ENCODE data around the gene ANXA2R.
"Not testable (repeated sequence)": the region's sequence is repeated elsewhere in the genome, so short reads cannot be mapped to it uniquely, and the experiment has no call there.

Gene ANXA2R, protein sequence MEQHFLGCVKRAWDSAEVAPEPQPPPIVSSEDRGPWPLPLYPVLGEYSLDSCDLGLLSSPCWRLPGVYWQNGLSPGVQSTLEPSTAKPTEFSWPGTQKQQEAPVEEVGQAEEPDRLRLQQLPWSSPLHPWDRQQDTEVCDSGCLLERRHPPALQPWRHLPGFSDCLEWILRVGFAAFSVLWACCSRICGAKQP

DNA sequence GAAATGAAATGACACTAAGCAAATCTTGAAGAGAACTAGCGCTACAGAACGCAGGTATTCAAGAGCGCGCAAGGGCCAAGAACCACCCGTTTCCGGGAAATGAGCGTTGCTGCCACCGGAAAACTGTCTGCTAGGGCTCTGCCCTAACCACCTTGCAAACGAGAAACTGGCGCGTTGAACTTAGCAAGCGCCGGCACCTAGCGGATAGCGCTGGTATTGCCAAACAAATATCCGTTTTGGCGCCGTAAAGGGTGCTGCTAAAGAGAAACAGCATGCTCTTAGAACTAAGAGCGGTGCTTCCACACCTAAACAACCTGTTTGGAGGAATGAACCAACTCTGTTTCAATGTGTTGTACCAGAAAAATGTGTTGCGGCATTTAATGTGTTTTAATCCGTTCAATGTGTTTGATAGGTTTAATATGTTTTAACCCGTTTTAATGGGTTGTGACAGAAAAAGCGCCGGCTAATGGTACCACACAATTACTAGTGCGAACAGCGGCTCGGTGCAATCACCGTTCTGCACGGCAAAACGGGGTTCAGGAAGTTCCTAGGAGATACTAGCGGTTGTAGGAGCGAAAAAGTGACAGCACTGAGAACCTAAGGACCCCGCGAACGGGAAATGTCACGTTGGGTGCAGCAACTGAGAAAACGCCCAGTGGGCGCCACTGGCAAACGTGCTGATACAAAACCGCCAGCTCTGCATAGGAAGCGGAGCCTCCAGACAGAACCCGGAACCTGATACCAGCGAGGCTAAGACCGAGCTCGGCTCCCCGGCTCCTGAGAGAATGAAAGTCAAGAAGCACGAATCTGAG, at the start of gene ANXA2R:
Gene ANXA2R (minus strand): TSS at position 33 of the 812 bp plus-strand sequence. CDS start 273 bp downstream, outside the sequence.
- TF ChIP-seq, protein P1, sequence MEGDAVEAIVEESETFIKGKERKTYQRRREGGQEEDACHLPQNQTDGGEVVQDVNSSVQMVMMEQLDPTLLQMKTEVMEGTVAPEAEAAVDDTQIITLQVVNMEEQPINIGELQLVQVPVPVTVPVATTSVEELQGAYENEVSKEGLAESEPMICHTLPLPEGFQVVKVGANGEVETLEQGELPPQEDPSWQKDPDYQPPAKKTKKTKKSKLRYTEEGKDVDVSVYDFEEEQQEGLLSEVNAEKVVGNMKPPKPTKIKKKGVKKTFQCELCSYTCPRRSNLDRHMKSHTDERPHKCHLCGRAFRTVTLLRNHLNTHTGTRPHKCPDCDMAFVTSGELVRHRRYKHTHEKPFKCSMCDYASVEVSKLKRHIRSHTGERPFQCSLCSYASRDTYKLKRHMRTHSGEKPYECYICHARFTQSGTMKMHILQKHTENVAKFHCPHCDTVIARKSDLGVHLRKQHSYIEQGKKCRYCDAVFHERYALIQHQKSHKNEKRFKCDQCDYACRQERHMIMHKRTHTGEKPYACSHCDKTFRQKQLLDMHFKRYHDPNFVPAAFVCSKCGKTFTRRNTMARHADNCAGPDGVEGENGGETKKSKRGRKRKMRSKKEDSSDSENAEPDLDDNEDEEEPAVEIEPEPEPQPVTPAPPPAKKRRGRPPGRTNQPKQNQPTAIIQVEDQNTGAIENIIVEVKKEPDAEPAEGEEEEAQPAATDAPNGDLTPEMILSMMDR (conservative IDR thresholded peaks at IDR 0.05; ENCODE audit: low read length): peak; percentile 82
- peak; percentile 94 for DNase-seq (ENCODE audit: low read depth)
- H3K4me3 ChIP-seq (ENCODE audit: low read length): peak within 1 kb of the TSS; percentile 82

DNA sequence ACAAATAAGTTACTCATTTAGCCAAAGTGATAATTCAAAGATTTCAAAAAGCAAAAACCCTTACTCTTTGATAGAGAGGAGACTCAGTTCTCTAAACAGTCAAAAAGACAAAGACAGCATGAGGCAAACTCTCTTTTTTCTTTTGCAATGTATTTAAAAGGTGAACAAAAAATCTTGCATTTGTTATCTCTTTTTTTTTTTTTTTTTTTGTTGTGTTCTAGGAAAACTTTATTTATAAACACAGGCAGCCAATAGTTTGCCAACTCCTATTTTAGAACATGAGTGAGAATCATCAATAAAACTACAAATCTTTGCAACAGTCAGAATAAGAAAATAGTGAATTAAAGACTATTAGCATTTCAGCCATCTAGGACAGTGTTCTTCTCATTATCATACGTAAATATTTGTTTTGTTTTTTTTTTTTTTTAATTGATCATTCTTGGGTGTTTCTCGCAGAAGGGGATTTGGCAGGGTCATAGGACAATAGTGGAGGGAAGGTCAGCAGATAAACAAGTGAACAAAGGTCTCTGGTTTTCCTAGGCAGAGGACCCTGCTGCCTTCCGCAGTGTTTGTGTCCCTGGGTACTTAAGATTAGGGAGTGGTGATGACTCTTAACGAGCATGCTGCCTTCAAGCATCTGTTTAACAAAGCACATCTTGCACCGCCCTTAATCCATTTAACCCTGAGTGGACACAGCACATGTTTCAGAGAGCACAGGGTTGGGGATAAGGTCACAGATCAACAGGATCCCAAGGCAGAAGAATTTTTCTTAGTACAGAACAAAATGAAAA, 46.2 kb upstream of the ANXA2R start:
- DNase-seq (ENCODE audit: low read depth): not testable (repeated sequence)

DNA sequence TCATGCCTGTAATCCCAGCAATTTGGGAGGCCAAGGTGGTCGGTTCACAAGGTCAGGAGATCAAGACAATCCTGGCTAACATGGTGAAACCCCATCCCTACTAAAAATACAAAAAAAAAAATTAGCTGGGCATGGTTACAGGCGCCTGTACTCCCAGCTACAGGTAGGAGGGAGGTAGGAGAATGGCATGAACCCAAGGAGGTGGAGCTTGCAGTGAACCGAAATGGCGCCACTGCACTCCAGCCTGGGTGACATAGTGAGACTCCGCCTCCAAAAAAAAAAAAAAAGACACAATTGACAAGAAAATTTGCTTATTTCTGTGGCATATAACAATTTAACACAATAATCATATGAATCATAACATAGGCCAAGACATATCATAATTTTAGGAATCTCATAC, 45.3 kb upstream of the ANXA2R start:
- no peak overlapping the region for H3K4me3 ChIP-seq (ENCODE audit: low read length)
- no peak for DNase-seq (ENCODE audit: low read depth)
- TF ChIP-seq, protein P1 (conservative IDR thresholded peaks at IDR 0.05; ENCODE audit: low read length): no peak

More for the DNA sequence above, 46.2 kb upstream of the ANXA2R start:
- not testable (repeated sequence) for H3K4me3 ChIP-seq (ENCODE audit: low read length)

DNA sequence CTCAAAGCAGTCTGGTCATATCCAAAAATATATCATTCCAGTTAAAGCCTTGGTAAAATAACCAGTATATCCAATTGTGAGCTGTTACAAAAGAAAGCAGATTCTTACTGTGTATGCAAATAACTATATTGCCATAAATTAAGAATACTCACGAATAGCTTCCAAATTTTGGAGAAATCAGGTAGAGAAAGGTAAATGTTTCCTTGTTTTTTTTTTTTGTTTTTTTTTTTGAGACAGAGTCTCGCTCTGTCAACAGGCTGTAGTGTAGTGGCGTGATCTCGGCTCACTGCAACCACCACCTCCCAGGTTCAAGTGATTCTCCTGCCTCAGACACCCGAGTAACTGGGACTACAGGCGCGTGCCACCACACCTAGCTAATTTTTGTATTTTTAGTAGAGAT, 44.3 kb upstream of the ANXA2R start:
- not testable (repeated sequence) for DNase-seq (ENCODE audit: low read depth); H3K4me3 ChIP-seq (ENCODE audit: low read length)

DNA sequence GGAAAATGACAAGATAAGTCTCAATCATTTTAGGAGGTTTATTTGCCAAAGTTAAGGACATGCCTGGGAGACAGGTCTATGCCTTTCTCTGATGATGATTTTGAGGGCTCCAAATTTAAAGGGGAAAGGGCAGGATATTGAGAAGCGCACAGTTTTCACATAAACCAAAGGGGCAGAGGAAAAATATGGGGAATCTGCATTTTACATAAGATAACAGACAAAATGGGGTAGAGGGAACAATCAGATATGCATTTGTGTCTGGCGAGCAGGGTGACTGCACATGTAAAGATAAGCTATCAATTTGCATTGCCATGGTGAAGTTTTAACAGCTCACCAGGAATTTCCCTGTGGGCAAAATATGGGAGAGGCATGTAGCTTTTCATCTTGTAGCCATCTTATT, 41.2 kb upstream of the ANXA2R start:
- DNase-seq (ENCODE audit: low read depth); H3K4me3 ChIP-seq (ENCODE audit: low read length): not testable (repeated sequence)

DNA sequence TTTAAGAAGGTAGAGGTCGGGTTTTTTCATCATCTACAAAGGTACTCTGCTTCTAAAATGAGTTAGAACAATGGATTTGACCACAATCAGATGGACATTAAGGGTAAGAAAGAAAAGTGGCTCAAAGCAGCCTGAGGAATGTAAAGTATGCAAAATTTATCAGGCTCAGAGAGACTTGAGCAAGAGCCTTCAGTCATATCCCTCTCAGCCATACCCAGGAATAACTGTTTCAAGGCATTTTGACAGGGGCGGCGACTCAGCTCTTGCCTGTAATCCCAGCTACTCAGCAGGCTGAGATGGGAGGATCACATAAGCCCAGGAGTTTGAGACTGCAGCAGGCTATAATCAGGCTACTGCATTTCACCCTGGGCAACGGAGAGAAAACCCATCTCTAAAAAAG, 38.8 kb upstream of the ANXA2R start:
- DNase-seq (ENCODE audit: low read depth): peak; percentile 92
- TF ChIP-seq, protein P1 (conservative IDR thresholded peaks at IDR 0.05; ENCODE audit: low read length): no peak
- no peak overlapping the region for H3K4me3 ChIP-seq (ENCODE audit: low read length)

DNA sequence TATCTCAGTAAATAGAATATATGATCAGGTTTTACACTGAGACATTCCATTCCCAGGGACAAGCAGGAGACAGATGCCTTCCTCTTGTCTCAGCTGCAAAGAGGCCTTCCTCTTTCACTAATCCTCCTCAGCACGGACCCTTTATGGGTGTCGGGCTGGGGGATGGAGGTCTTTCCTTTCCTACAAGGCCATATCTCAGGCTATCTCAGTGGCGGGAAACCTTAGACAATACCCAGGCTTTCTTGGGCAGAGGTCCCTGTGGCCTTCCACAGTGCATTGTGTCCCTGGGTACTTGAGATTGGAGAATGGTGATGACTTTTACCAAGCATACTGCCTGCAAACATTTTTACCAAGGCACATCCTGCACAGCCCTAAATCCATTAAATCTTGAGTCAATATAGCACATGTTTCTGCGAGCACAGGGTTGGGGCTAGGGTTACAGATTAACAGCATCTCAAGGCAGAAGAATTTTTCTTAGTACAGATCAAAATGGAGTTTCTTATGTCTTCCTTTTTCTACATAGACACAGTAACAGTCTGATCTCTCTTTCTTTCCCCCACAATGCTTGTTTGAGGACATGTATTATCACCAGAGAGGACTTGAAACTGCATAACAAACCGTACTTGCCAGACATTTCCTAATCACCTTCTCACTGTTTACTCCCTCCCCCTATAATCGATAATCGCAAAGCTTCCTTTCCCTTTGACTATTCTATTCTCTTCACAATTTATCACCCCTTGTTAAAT, 37.5 kb upstream of the ANXA2R start:
- H3K4me3 ChIP-seq (ENCODE audit: low read length); DNase-seq (ENCODE audit: low read depth): not testable (repeated sequence)

DNA sequence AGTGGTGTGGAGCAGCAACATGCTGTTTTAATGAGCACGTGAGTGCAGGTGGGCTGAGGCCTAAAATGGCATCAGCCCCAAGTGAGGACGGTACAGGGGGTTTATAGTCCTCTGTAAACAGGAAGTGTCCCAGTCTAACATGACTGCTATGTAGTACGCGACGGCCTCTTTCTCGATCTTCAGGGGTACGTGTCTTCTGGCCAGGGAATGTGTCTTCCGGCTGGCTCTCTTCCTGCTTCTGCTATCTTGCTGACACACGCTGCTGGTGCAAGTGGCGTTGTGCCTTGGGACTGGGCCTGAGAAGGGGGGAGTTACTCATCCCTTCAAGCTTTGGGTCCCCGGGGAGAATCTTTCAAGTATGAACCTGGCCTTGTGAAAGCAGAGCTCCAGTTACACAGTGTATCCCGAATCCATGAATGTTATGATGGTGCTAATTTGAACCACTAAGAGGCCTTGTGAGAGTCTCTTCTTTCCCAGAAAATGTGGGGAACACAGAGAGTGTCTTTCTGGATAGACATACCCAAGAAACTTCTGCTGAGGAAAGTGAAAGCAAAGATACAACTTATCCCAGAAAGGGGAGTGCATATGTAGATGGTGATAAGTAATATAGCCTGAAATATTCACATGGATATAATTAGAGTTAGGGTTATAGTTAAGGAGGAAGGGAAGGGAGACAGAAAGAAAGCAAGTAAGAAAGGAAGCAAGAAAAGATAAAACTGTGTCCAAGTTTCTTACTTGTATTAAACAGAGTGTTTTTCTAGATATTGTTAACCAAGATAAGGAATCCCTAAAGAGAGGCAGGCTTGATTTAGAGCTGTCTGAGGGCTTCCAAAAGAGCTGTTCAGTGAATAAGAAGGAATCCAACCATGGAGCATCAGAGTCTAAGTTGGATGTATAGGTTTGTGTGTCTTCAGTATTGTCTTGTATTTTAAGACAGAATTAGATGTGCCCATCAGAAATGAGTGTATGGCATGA, 35.5 kb upstream of the ANXA2R start:
- DNase-seq (ENCODE audit: low read depth): peak; percentile 39
- H3K4me3 ChIP-seq (ENCODE audit: low read length): no peak overlapping the region
- TF ChIP-seq, protein P1 (conservative IDR thresholded peaks at IDR 0.05; ENCODE audit: low read length): no peak

All from AG10803 (cell line).